Fibroblast of the aortic adventitia (primary cell): ENCODE results near the gene CACNA1H. TPM values are rescaled to one million over a fixed set of nuclear protein-coding genes. Genes with fewer than 3 reads are reported as not detected.

Source experiments
- DNase-seq: peaks from one replicate; pipeline ENCODE4 v3.0.0-alpha.2; 2010; ENCODE audit warnings: low read depth
- H3K4me3 ChIP-seq: 2 replicates; pipeline ENCODE4 v1.5.1; 2011; ENCODE audit warnings: low read depth, mild to moderate bottlenecking, control low read depth, low read length, moderate library complexity
- total RNA-seq: library from RNA; depleted of rRNA; stranded (reverse); fragments of >200 nt; gene quantifications from 2 replicates; pipeline ENCODE4 v1.2.3, GENCODE V29; 2012; ENCODE audit warnings: low replicate concordance
- TF ChIP-seq, protein P1 (sequence below): IDR thresholded peaks from 2 replicates; pipeline ENCODE4 v1.5.1; 2011; ENCODE audit warnings: mild to moderate bottlenecking, low read length, control low read depth, inconsistent platforms; ENCODE audit not compliant: insufficient read depth

CACNA1H gene
- total RNA-seq, 1 donor: not detected

DNA sequence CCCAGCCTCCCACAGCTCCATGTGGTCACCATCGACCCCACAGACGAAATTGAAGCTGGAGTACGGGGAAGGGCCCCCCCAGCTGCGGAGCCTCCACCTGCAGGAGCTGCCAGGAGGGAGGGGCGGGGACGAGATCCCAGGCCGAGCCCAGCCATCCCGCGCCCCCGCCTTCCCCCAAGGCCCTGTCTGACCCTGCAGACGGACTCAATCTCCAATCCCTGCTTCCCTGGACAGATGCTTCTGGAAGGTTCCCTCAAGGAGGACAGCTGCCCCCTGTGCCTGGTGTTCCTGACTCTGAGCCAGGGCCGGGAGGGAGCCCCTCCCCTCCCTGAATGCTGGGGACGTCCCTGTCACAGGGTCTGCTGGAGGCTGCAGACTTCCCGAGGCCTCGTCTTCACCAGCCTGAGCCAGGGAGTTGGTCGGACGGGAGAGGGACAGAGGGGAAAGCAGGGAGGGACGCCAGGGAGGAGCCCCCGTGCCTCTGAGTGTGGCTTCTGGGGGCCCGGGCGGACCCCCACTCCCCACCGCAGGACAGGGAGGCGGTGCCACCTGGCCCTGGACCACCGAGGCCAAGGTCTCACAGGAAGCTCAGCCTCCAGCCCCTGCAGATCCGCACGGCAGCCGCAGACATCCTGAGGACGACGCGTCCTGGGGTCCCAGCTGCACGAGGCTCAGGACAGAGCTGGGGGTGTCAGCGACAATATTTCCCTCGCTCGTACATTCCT lies 35.6 kb upstream of the CACNA1H start:
- no peak for DNase-seq
- no peak overlapping the region for H3K4me3 ChIP-seq
- TF ChIP-seq, protein P1, sequence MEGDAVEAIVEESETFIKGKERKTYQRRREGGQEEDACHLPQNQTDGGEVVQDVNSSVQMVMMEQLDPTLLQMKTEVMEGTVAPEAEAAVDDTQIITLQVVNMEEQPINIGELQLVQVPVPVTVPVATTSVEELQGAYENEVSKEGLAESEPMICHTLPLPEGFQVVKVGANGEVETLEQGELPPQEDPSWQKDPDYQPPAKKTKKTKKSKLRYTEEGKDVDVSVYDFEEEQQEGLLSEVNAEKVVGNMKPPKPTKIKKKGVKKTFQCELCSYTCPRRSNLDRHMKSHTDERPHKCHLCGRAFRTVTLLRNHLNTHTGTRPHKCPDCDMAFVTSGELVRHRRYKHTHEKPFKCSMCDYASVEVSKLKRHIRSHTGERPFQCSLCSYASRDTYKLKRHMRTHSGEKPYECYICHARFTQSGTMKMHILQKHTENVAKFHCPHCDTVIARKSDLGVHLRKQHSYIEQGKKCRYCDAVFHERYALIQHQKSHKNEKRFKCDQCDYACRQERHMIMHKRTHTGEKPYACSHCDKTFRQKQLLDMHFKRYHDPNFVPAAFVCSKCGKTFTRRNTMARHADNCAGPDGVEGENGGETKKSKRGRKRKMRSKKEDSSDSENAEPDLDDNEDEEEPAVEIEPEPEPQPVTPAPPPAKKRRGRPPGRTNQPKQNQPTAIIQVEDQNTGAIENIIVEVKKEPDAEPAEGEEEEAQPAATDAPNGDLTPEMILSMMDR: no peak

DNA sequence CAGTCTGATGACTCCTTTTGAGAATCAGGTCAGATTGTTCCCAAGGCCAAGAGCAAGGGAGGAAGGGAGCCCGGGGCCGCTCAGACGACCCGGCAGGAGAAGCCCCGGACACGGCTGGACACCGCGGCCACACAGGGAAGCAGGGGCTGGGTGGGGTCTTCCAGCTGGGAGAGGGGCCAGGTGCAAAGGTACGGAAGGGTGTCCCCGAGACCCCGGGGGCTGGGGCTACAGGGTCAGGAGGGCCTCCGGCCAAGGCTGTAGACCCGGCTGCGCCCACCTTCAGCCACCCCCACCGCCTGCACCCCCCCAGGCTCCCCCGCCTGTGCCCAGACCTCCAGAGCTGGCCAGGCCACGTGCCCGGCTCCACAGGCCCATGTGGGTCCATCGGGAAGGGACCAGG lies 35.0 kb upstream of the CACNA1H start:
- H3K4me3 ChIP-seq: no peak overlapping the region
- TF ChIP-seq, protein P1: no peak
- DNase-seq: no peak

DNA sequence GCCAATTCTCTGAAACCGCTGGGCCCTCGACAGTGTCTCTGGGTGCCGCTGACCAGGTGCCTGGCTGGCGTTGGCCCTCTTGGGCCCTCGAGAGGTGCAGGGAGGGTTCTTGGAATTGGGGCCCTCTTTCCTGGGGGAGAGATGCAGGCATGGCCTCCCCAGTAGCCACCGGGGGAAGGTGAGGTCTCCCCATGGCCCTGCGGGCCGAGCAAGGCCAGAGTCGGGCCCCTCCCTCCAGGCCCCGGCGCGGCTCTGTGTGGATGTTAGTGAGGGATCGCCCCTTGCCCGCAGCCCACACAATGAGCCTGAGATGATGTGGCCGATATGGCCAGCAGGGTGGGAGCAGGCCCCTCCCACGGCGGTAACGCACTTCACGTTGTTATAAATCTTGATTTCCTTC lies 33.8 kb upstream of the CACNA1H start:
- DNase-seq: no peak
- no peak overlapping the region for H3K4me3 ChIP-seq
- TF ChIP-seq, protein P1: no peak

DNA sequence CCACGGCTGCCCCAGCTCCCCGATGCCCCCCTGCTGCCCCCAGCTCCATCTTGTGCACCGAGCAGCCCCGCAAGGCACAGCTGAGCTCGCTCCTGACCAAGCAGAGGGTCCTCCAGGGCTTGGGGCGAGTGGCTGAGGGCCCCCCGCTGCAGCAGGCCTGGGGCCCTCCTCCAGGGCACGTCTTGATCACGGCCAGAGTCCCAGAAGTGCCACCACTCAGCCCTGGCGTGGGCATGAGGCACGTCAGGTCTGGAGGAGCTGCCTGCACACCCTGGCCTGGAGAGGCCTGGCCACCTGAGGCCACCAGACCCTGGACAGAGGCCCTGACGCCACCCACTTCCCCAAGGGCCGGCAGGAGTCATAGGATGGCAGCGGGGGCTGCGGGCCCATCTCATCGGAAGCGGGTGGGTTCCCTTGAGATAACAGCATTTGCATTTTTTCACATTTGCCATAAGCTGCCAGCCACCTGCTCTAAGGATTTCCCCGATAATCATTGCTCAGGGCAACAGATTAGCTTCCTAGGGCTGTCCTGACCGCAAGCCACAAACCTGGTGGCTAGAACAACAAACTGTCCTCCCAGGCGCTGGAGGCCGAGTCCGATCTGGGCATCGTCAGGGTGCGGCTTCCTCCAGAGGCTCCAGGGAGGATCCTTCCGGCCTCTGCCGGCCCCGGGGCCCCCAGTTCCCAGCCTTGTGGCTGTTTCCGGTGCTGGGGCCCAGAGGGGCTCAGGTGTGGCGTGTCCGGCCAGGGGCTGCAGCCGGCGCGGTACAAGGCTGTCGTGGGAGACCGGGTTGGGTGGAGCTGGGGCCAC lies 32.9 kb upstream of the CACNA1H start:
- no peak for DNase-seq
- TF ChIP-seq, protein P1: no peak
- no peak overlapping the region for H3K4me3 ChIP-seq

DNA sequence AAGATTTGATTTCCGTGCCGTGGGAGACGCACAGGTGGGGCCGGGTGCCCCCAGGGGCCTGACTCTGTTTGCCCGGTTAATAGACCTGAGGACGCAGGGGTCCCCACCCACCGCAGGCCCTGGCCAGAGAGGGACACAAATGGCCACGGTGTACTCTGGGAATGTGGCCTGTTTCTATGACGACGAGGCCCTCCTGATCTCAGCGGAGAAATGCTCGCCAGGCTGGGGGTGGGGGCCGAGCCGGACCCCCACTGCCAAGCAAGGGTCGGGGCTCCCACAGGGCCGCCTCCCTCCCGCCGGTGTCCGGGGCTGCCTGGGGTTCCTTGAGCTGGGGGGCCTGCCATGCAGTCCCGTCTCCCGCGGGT lies 32.3 kb upstream of the CACNA1H start:
- H3K4me3 ChIP-seq: no peak overlapping the region
- TF ChIP-seq, protein P1: no peak
- no peak for DNase-seq

DNA sequence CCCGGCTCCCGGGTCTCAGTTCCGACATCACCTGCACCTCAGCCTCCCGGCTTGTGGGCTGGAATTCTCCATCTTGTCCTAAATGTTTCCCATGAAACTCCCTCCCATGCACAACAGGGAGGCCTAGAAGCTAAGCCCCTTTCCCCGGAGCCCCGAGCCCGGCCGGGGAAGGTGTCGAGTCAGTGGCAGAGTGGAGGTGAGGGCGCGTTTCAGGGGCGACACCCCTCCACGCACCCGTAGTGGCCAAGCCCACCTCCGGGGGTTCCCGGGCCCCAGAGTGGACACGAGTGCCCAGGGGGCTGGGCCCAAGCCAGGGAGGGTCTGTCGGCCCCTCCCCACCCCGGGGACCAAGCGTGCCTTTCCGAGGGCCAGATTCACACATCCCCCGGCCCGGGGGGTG lies 31.9 kb upstream of the CACNA1H start:
- H3K4me3 ChIP-seq: no peak overlapping the region
- TF ChIP-seq, protein P1: no peak
- no peak for DNase-seq
